Natural killer cell (primary cell): ENCODE data around the gene NAALADL2. TPM values are rescaled to one million over a fixed set of nuclear protein-coding genes. Genes with fewer than 3 reads are reported as not detected.

Source experiments
- ATAC-seq, 3 donors: fragments of 150-1000 bp in 2 of 3; fragments of 200-7000 bp in 1 of 3; cut with Tn5 transposase; 1 replicate in 1 of 3; 2 replicates in 2 of 3; pipeline ENCODE4 v1.10.0; 2021; ENCODE audit warnings: mild to moderate bottlenecking in 2 of 3, moderate library complexity in 2 of 3
- DNase-seq, 2 donors: peaks; one replicate each; pipeline versions ENCODE4 v3.0.0 to v3.0.0-alpha.2; 2013 to 2021; ENCODE audit warnings: mixed read lengths in 1 of 2
- H3K27ac ChIP-seq: one replicate; pipeline ENCODE4 v1.5.1; 2013; ENCODE audit warnings: mild to moderate bottlenecking, low read length
- H3K27me3 ChIP-seq: one replicate; pipeline ENCODE4 v1.6.1; 2013; ENCODE audit warnings: low read length; ENCODE audit not compliant: control insufficient read depth, insufficient read depth
- H3K36me3 ChIP-seq: one replicate; pipeline ENCODE4 v1.6.1; 2013; ENCODE audit warnings: low read length; ENCODE audit not compliant: control insufficient read depth, insufficient read depth
- H3K4me1 ChIP-seq: one replicate; pipeline ENCODE4 v1.6.1; 2013; ENCODE audit warnings: low read length; ENCODE audit not compliant: control insufficient read depth, insufficient read depth
- H3K4me3 ChIP-seq: one replicate; pipeline ENCODE4 v1.5.1; 2013; ENCODE audit warnings: low read length
- H3K9me3 ChIP-seq: one replicate; pipeline ENCODE4 v1.6.1; 2013; ENCODE audit warnings: low read length; ENCODE audit not compliant: control insufficient read depth, insufficient read depth
- H3K27ac Mint-ChIP-seq, 2 donors: one replicate each; pipeline ENCODE4 v1.8.0; 2022; ENCODE audit warnings: mild to moderate bottlenecking in 2 of 2, mixed read lengths in 2 of 2, moderate library complexity in 1 of 2
- H3K27me3 Mint-ChIP-seq, 2 donors: one replicate each; pipeline ENCODE4 v1.8.0; 2022; ENCODE audit warnings: low read depth in 2 of 2, mixed read lengths in 2 of 2
- H3K36me3 Mint-ChIP-seq: one replicate; pipeline ENCODE4 v1.8.0; 2022; ENCODE audit warnings: mixed read lengths
- H3K4me1 Mint-ChIP-seq, 2 donors: one replicate each; pipeline ENCODE4 v1.8.0; 2022; ENCODE audit warnings: mixed read lengths in 2 of 2
- H3K4me3 Mint-ChIP-seq: one replicate; pipeline ENCODE4 v1.8.0; 2022; ENCODE audit warnings: mild to moderate bottlenecking, moderate library complexity, mixed read lengths
- H3K9me3 Mint-ChIP-seq, 2 donors: one replicate each; pipeline ENCODE4 v1.8.0; 2022; ENCODE audit warnings: mixed read lengths in 2 of 2
- WGBS: methylation state at CpG from one replicate; pipeline ENCODE4 v1.1.7; 2013; ENCODE audit warnings: missing lambda C conversion rate; ENCODE audit not compliant: insufficient coverage; 5-methylcytosine and 5-hydroxymethylcytosine counted together
- intact Hi-C: fragments of 100-400 bp; cut with micrococcal nuclease; formaldehyde crosslinking; loops from one replicate; pipeline ENCODE4 v1.14.2; 2022
- total RNA-seq, 4 donors: library from RNA; stranded (reverse); fragments of 120-200 nt in 1 of 4; gene quantifications; one replicate each; pipeline versions ENCODE4 v1.2.3 to v1.2.4, GENCODE V29; 2013 to 2022
- TF ChIP-seq, protein P1 (sequence below): fragments of 200-600 bp; IDR thresholded peaks from one replicate; pipeline ENCODE4 v1.8.0; 2022; ENCODE audit warnings: antibody characterized with exemption

NAALADL2 gene
- total RNA-seq, 3 donors from 2014 or later (not counting 1 experiment from before 2014, with no cell fraction given), result not detected

DNA sequence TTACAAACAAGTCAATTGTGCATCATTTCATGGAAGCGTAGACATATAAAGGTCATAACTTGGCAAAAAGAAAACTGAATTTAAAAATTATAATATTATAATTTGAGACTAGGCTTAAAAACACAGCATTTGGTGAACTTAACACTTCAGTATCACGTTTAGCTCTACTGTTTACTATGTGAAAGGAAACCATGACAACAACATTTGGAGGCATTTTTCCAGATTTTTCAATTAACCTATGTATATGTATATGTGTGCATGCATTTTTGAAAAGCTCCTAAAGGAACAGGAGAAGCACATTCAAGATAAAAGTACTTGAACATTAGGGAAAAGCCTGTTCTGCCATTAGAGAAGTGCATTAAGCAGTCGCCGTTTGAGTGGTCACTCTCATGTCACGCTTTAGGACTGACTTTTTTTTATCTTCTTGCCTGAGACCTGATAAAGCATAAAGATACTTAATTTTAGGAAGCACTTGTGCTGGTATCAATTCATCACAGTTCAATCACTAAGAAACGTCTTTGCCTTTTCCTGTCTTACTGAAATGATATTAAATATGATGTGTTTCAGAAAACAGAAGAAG is 156.0 kb downstream of the NAALADL2 start:
- H3K4me3 Mint-ChIP-seq, result no peak overlapping the region
- DNase-seq, result no peak
- peaks cover 12 to 20% of the 10 kb centered on the region in 2 donors for H3K9me3 Mint-ChIP-seq
- H3K27me3 ChIP-seq, result no peaks in the 10 kb centered on the region
- TF ChIP-seq, protein P1, sequence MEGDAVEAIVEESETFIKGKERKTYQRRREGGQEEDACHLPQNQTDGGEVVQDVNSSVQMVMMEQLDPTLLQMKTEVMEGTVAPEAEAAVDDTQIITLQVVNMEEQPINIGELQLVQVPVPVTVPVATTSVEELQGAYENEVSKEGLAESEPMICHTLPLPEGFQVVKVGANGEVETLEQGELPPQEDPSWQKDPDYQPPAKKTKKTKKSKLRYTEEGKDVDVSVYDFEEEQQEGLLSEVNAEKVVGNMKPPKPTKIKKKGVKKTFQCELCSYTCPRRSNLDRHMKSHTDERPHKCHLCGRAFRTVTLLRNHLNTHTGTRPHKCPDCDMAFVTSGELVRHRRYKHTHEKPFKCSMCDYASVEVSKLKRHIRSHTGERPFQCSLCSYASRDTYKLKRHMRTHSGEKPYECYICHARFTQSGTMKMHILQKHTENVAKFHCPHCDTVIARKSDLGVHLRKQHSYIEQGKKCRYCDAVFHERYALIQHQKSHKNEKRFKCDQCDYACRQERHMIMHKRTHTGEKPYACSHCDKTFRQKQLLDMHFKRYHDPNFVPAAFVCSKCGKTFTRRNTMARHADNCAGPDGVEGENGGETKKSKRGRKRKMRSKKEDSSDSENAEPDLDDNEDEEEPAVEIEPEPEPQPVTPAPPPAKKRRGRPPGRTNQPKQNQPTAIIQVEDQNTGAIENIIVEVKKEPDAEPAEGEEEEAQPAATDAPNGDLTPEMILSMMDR, result no peak
- H3K27ac Mint-ChIP-seq, result no peak overlapping the region
- no peaks in the 10 kb centered on the region for H3K27me3 Mint-ChIP-seq
- 35% methylated on average over 3 of the region's 6 CpGs for WGBS
- H3K4me3 ChIP-seq, result no peak overlapping the region
- no peaks in the 10 kb centered on the region for H3K4me1 ChIP-seq
- intact Hi-C loops, result no loop called here
- H3K36me3 Mint-ChIP-seq, result no peaks in the 10 kb centered on the region
- no peak for ATAC-seq
- H3K4me1 Mint-ChIP-seq, result no peaks in the 10 kb centered on the region
- H3K9me3 ChIP-seq, result peaks cover 2% of the 10 kb centered on the region
- H3K27ac ChIP-seq, result no peak overlapping the region
- no peaks in the 10 kb centered on the region for H3K36me3 ChIP-seq

DNA sequence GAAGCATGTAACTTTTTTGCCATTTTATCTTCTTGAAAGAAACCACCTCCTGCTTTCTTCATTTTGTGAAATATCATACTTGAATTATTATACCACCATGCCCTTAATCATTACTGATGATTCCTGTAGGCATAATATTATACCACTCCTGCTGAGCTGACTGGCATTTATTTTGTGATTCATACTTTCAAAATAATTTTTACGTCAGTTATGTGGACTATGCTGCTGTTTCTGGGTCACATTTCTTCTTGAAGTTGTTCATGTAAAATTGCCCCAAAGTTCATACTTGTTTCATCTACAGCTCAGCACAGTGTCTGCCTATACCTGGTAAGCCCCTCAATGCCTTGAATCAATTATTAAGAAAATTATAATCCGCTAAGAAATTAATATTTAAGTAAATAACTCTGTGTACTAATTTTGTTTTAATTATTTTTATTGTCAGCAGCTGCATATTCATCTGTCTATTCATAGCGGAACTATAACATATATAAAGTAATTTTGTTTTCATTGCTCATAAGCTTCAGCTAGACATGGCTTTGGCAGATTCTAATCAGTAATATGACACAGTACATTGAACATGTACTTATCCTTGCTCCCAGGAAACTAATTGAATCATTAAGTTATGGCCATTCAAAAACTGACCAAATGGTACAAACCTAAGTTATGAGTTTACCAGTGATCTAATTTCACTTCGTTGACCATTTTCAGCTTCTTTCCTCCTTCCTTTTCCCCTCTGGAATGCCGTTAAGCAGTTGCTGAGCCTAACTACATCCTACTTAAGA is 160.0 kb downstream of the NAALADL2 start:
- ATAC-seq, result no peak
- Mint-ChIP-seq H3K4me1 (no peaks in the 10 kb centered on the region), H3K27ac (no peak overlapping the region), H3K4me3 (no peak overlapping the region), H3K27me3 (no peaks in the 10 kb centered on the region), H3K36me3 (no peaks in the 10 kb centered on the region), H3K9me3 (peaks cover 11 to 17% of the 10 kb centered on the region in 2 donors)
- TF ChIP-seq, protein P1, result no peak
- 86% methylated on average over 4 of the region's 5 CpGs for WGBS
- no peaks in the 10 kb centered on the region for H3K27me3 ChIP-seq
- H3K9me3 ChIP-seq, result no peaks in the 10 kb centered on the region
- DNase-seq, result no peak
- H3K27ac ChIP-seq, result no peak overlapping the region
- H3K4me1 ChIP-seq, result no peaks in the 10 kb centered on the region
- no peak overlapping the region for H3K4me3 ChIP-seq
- no peaks in the 10 kb centered on the region for H3K36me3 ChIP-seq
- intact Hi-C loops, result no loop called here

- no peak overlapping the region for H3K4me3 Mint-ChIP-seq
- TF ChIP-seq, protein P1, result no peak
- no peak overlapping the region for H3K4me3 ChIP-seq
- H3K9me3 Mint-ChIP-seq, result peaks cover 9 to 13% of the 10 kb centered on the region in 2 donors
- intact Hi-C loops, result no loop called here
- H3K27me3 ChIP-seq, result no peaks in the 10 kb centered on the region
- H3K27ac ChIP-seq, result no peak overlapping the region
- H3K27ac Mint-ChIP-seq, result no peak overlapping the region
- DNase-seq (no peak), ATAC-seq (no peak)
- no peaks in the 10 kb centered on the region for H3K27me3 Mint-ChIP-seq
- no peaks in the 10 kb centered on the region for H3K4me1 ChIP-seq
- no peaks in the 10 kb centered on the region for H3K36me3 ChIP-seq
- H3K4me1 Mint-ChIP-seq, result no peaks in the 10 kb centered on the region
- H3K36me3 Mint-ChIP-seq, result no peaks in the 10 kb centered on the region
- H3K9me3 ChIP-seq, result no peaks in the 10 kb centered on the region
- 100% methylated on average over 1 of the region's 1 CpG for WGBS
Observed at GRCh38 chr3:175020101-175020500, 161.0 kb downstream of the NAALADL2 start.
